ENCODE data around the gene KCTD1. TPM values are rescaled to one million over a fixed set of nuclear protein-coding genes. Genes with fewer than 3 reads are reported as not detected.

Gene KCTD1
- total and polyA plus RNA-seq, 10 of the 15 experiments (the other 5 are each of a cell fraction or from before 2014, with no cell fraction given): 1.5 to 13.4 (median 5.5) TPM

- FAIRE-seq: no peak
These were observed 57.0 kb downstream of the KCTD1 start for GRCh38 chr18:26491194-26491816.

GRCh38 chr18:26489881-26490280, 58.5 kb downstream of the KCTD1 start:
- Histone ChIP-seq H2AFZ (ENCODE audit: control insufficient read depth, low read depth, low read length) (no peak overlapping the region), H3K79me2 (ENCODE audit: control insufficient read depth, insufficient read depth, low read length) (no peaks in the 10 kb centered on the region), H3K4me2 (ENCODE audit: control insufficient read depth, insufficient read depth) (no peak overlapping the region), H4K20me1 (ENCODE audit: control insufficient read depth, insufficient read depth) (no peaks in the 10 kb centered on the region), H3K9me3 (replicated peaks; ENCODE audit: control insufficient read depth, insufficient read depth, low read length) (no peaks in the 10 kb centered on the region), H3K36me3 (ENCODE audit: control insufficient read depth in 2 of 2, insufficient read depth in 2 of 2, low read length in 1 of 2) (no peaks in the 10 kb centered on the region), H3K27me3 (replicated peaks in 1 of 2; ENCODE audit: control insufficient read depth in 2 of 2, insufficient read depth in 2 of 2, low read length in 1 of 2) (no peaks in the 10 kb centered on the region), H3K4me3 (no peak overlapping the region), H3K4me1 (ENCODE audit: control insufficient read depth, insufficient read depth, low read length) (no peaks in the 10 kb centered on the region), H3K9ac (ENCODE audit: control insufficient read depth, insufficient read depth, low read length) (no peak overlapping the region), H3K27ac (ENCODE audit: control insufficient read depth, insufficient read depth) (no peak overlapping the region)
- ChIA-PET POLR2A (no interaction called here), SMC1A (ENCODE audit: uncharacterized antibody, unreplicated experiment) (interaction anchor here (1.1 to 2.0 kb wide), 2 partner anchors 29 to 85 kb away, joined by 4 to 7 read pairs; no protein-coding TSS in a partner anchor), CTCF (no interaction called here), RAD21 (ENCODE audit: unreplicated experiment) (interaction anchor here (0.8 kb wide), 1 partner anchor 66 kb away, joined by 6 read pairs; no protein-coding TSS in a partner anchor)
- no peak for DNase-seq (ENCODE audit: low read depth, low spot score)
- no peak for TF ChIP-seq STAT3 (IDR thresholded peaks at IDR 0.05; ENCODE audit: low read depth, low read length)
- intact Hi-C loops (cut with micrococcal nuclease; ENCODE audit: unreplicated experiment): no loop called here
- ATAC-seq: no peak
- 78% methylated on average over 7 of the region's 7 CpGs for WGBS (ENCODE audit: insufficient coverage, insufficient replicate concordance, low lambda C conversion rate, missing lambda C conversion rate)
- in situ Hi-C loops (cut with MboI): no loop called here
- no TSS peak for BruUV-seq (replicated peaks)
- no peak for FAIRE-seq

More at GRCh38 chr18:26491194-26491816, 57.0 kb downstream of the KCTD1 start:
- intact Hi-C loops (cut with micrococcal nuclease; ENCODE audit: unreplicated experiment): no loop called here
- in situ Hi-C loops (cut with MboI): no loop called here
- no peak overlapping the region for H3K27ac ChIP-seq (ENCODE audit: control insufficient read depth, insufficient read depth)
- no TSS peak for BruUV-seq (replicated peaks)
- RAD21 ChIA-PET (ENCODE audit: unreplicated experiment): no interaction called here
- SMC1A ChIA-PET (ENCODE audit: uncharacterized antibody, unreplicated experiment): no interaction called here
- H4K20me1 ChIP-seq (ENCODE audit: control insufficient read depth, insufficient read depth): no peaks in the 10 kb centered on the region
- no peaks in the 10 kb centered on the region for H3K9me3 ChIP-seq (replicated peaks; ENCODE audit: control insufficient read depth, insufficient read depth, low read length)
- WGBS (ENCODE audit: insufficient coverage, insufficient replicate concordance, low lambda C conversion rate, missing lambda C conversion rate): 91% methylated on average over 6 of the region's 6 CpGs
- ATAC-seq (no peak), DNase-seq (ENCODE audit: low read depth, low spot score) (no peak)
- no peak overlapping the region for H2AFZ ChIP-seq (ENCODE audit: control insufficient read depth, low read depth, low read length)
- no peaks in the 10 kb centered on the region for H3K79me2 ChIP-seq (ENCODE audit: control insufficient read depth, insufficient read depth, low read length)
- CTCF ChIA-PET: no interaction called here
- no peak overlapping the region for H3K4me2 ChIP-seq (ENCODE audit: control insufficient read depth, insufficient read depth)
- no peaks in the 10 kb centered on the region for H3K4me1 ChIP-seq (ENCODE audit: control insufficient read depth, insufficient read depth, low read length)
- POLR2A ChIA-PET: no interaction called here
- H3K4me3 ChIP-seq: no peak overlapping the region
- no peak overlapping the region for H3K9ac ChIP-seq (ENCODE audit: control insufficient read depth, insufficient read depth, low read length)
- H3K27me3 ChIP-seq (replicated peaks in 1 of 2; ENCODE audit: control insufficient read depth in 2 of 2, insufficient read depth in 2 of 2, low read length in 1 of 2): no peaks in the 10 kb centered on the region
- H3K36me3 ChIP-seq (ENCODE audit: control insufficient read depth in 2 of 2, insufficient read depth in 2 of 2, low read length in 1 of 2): no peaks in the 10 kb centered on the region
- TF ChIP-seq YY1 (IDR thresholded peaks at IDR 0.05; ENCODE audit: low read depth, low read length): no peak
